Activated gamma-delta T cell treated with Interleukin-2 at 50 U/mL for 16 hours (primary cell): ENCODE results near the gene KIRREL1.

Experiments used
- DNase-seq: peaks from one replicate; pipeline ENCODE4 v3.0.0-alpha.2; 2020

KIRREL1 gene

GRCh38 chr1:158007667-158008386, 14.4 kb downstream of the KIRREL1 start:
- no peak for DNase-seq

DNA sequence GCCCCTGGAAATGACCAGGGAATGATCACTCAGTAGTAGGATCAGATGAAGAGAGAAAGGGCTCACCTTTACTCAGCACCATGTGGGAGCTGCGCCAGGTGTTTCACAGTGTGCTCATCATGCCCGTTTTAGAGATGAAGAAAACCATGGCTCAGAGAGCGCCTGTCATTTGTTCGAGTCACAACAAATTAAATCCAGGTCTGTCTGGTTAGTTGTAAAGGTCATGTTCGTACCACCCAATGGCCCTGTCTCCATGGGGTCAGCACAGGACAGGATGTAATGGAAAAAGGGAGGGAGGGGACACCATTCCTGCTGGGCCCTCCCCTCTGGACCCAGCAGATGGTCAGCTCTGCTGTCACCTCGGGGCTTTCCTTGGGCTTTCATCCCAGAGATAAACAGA, 15.2 kb downstream of the KIRREL1 start:
- no peak for DNase-seq

DNA sequence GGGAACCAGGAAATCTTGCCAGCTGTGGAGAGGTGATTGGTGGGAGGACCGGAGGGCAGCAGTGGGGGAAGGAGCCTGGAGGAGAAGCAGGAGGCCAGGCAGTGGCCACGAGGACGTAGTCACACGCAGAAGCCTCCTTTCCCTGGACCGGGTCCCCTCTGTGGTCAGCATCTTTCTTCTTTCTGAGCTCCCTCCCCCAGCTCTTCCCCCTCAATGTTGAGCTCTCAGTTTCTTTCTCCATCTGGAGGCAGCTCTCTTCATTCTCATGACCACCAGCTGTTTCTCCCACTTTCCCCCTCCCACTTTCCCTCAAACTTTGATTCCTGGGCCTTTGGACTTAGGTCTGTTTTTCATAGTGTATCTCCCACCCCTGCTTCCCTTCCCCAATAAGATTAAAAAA, 18.3 kb downstream of the KIRREL1 start:
- no peak for DNase-seq

DNA sequence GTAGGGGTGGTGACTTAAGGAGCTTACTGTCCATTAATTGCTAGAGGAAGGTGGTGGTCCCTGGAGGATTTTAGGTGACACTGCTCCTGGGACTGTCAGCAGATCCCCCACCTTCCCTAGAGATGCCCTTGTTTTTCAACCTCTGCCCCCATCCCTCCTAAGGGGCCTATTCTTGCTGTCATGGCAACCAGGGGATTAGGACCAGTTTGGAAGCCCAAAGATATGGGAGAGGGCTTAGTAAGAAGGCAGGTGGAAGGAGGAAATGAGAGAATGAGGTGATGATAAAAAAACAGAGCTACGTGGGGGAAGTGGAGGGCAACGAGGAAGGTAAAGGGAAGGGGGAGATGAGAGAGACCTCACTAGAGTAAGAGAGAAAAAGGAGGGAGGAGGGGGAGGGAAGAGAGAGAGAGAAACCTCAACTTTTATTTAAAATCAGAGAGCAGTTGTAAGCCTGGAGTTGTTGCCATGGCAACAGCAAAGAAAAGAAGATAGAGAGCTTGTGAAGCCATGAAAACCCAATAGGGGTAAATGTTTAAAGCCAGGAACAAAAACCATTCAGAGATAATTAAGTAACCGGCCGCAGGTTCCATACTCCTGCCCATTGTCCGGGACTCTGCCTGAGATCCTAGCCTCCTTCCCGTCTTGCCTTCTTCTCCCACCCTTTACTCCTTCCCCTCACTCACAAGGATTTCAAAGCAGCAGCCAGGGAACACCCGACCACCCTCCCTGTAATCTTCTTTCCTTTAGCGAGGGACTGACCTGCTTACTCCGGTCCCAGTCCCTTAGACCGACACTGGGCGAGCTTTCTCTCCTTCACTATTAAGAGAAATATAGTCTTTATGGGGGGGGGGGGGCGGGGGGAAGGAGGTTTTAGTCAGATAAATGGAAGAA, 20.6 kb downstream of the KIRREL1 start:
- no peak for DNase-seq

- no peak for DNase-seq
Observed at GRCh38 chr1:158014731-158015320, 21.4 kb downstream of the KIRREL1 start.

DNA sequence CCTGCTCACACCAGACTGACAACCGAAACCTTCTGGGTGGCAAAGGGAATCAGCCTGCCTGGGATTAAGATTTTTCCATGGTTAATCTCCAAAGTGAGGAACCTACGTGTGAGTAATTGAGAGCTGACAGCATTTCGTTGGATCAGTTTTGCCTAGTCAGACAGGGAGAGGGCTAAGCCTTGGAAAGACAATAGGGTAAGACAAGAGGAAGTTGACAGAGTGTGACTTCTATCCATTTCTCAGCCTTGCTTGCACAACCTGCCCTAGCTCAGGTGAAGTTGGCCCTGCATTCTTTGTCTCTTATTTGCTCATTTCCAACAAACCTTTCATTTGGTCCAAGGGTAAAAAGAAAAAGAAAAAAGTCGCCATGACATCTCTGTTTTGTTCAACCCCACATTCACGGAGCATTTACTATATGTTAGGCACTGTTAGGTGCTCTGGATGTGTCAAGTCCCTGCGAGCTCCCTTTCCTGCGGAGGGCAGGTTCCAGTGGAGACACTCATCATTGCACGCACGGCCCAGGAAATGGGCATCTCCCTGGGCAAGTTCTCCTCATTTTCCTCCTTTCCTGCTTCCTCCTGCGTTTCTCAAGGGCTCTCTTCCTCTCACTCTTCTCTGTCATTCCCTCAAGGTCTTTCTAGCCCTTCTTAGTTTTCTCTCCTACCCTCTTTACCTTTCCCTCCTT, 23.3 kb downstream of the KIRREL1 start:
- no peak for DNase-seq

- DNase-seq = no peak
Observed at GRCh38 chr1:158017800-158018595, 24.6 kb downstream of the KIRREL1 start.

DNA sequence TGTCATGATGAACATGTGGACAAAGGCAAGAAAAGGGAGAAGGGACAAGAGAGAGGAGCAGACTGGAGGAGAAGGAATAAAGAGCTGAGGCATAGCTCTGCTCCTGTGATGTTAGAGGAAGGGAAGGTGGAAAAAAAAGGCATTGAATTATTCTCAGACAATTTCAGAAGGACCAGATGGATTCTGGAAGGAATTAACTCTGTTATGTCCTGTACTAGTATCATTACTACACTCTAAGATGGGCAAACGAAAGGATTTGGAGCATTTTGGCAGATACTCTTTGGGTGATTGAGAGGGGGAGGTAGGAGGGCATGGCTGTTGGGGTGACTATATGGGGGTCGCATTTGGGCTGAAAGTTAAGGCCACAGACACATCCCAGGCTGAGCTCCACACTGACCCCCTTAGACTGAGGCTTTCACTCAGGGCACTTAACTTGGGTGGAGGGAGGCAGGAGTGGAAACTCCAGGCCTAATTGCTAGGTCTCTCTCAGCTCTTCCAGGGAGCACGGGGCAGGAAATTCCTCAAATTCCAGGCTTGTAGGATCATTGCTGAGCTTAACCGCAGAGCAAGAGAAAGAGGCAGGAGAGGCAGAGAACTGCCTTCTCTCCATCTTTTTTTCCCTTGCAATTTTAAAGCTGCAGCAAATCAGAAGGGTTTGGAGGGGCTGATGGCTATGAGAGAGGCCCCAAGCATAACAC, 25.9 kb downstream of the KIRREL1 start:
- DNase-seq = no peak

- DNase-seq = no peak
Observed at GRCh38 chr1:158020259-158020885, 26.9 kb downstream of the KIRREL1 start.

- no peak for DNase-seq
Observed at GRCh38 chr1:158020886-158021620, 27.6 kb downstream of the KIRREL1 start.

GRCh38 chr1:158021721-158022120, 28.3 kb downstream of the KIRREL1 start:
- no peak for DNase-seq

GRCh38 chr1:158022554-158023312, 29.3 kb downstream of the KIRREL1 start:
- DNase-seq = no peak

GRCh38 chr1:158024737-158025136, 31.3 kb downstream of the KIRREL1 start:
- DNase-seq = no peak

GRCh38 chr1:158025576-158026230, 32.3 kb downstream of the KIRREL1 start:
- no peak for DNase-seq

- DNase-seq = no peak
Observed at GRCh38 chr1:158026651-158027050, 33.2 kb downstream of the KIRREL1 start.

GRCh38 chr1:158027508-158027907, 34.1 kb downstream of the KIRREL1 start:
- no peak for DNase-seq

- DNase-seq = no peak
Observed at GRCh38 chr1:158028969-158029368, 35.5 kb downstream of the KIRREL1 start.

GRCh38 chr1:158035014-158035413, 41.6 kb downstream of the KIRREL1 start:
- no peak for DNase-seq

DNA sequence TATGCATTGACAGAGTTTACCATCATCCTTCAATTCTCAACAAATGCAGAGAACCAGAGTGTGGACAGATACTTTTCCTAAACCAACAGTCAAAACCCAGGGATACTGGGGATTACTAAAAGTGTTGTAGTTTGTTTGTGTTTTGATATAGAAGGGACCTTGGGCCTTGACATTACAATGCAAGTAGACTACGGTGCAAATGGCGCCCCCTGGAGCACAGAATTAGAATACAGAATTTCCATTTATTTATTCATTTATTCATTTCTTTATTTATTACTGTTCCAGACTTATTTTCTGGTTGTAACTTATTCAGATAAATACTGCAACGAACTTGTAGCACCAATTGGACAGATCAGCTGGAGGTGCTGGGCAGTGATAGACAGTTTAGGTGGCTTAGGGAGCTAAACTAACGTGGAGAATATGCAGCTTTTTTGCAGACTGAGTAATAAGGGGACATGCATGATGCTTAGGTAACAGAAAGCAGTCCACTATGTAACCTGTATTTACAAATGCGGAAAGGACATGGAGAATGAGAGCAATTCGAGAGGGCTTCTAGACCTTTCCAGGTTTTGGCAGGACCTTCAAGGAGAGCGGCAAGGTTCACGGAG, 42.6 kb downstream of the KIRREL1 start:
- DNase-seq = no peak
